ENCODE data around the gene AKAP6. TPM values are rescaled to one million over a fixed set of nuclear protein-coding genes. Genes with fewer than 3 reads are reported as not detected.

The AKAP6 gene
- total and polyA plus RNA-seq, 2 of the 8 experiments (the other 6 are each of a cell fraction or from before 2014, with no cell fraction given): 0.09 to 0.89 TPM

DNA sequence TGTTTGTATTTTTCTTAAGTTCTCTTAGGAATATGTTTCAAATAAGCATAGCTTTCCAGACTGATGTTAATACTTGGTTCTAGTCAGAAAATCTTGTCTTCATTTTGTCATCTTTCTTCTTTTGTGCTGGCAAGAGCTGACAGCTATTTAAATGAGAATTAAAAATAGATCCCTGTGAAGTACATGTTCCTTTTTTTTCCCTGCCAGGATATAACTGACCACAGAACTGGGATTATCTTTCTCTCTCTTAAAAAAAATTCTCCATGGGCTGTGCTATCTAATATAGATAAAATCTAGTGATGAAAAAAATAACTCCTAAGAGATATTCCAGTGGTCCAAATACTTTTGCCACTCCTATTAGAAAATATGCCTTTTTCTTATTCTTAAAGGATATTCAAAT is 163.4 kb downstream of the AKAP6 start:
- POLR2A ChIA-PET (ENCODE audit: partially characterized antibody): no interaction called here
- CTCF ChIA-PET (ENCODE audit: partially characterized antibody): interaction anchor here (1.0 kb wide), 1 partner anchor 15 kb away, joined by 3 read pairs; no protein-coding TSS in a partner anchor
- no peak for TF ChIP-seq POLR2A (IDR thresholded peaks at IDR 0.05; ENCODE audit: control extremely low read depth in 1 of 2, low read depth in 2 of 2, low read length in 2 of 2)
- no peak for TF ChIP-seq EP300 (IDR thresholded peaks at IDR 0.05; ENCODE audit: borderline replicate concordance in 1 of 2, low read depth in 2 of 2, low read length in 2 of 2)
- no peak for TF ChIP-seq TAF7 (optimal IDR thresholded peaks at IDR 0.05; ENCODE audit: borderline replicate concordance, low read depth, low read length)
- no peak for TF ChIP-seq GTF2F1 (IDR thresholded peaks at IDR 0.05; ENCODE audit: borderline replicate concordance, low read depth, low read length)
- no peak for TF ChIP-seq GABPA (IDR thresholded peaks at IDR 0.05; ENCODE audit: borderline replicate concordance, insufficient read depth, low read length)
- no peak for TF ChIP-seq CTBP2 (IDR thresholded peaks at IDR 0.05; ENCODE audit: borderline replicate concordance, insufficient read depth, insufficient read length, low read length)
- TF ChIP-seq CREB1 (IDR thresholded peaks at IDR 0.05): no peak
- TF ChIP-seq NANOG (IDR thresholded peaks at IDR 0.05; ENCODE audit: insufficient read depth, low read depth, low read length, poor library complexity, severe bottlenecking): no peak
- no peak for TF ChIP-seq CEBPB (IDR thresholded peaks at IDR 0.05; ENCODE audit: low read depth, low read length)
- TF ChIP-seq SIN3A (conservative IDR thresholded peaks at IDR 0.05 in 1 of 2, IDR thresholded peaks at IDR 0.05 in 1 of 2; ENCODE audit: low read depth in 1 of 2, low read length in 2 of 2): no peak
- TF ChIP-seq YY1 (IDR thresholded peaks at IDR 0.05; ENCODE audit: low read depth, low read length): no peak
- TF ChIP-seq TCF12 (IDR thresholded peaks at IDR 0.05; ENCODE audit: low read depth, low read length): no peak
- no peak for TF ChIP-seq KDM5A (IDR thresholded peaks at IDR 0.05; ENCODE audit: low read length)
- TF ChIP-seq, protein P1, sequence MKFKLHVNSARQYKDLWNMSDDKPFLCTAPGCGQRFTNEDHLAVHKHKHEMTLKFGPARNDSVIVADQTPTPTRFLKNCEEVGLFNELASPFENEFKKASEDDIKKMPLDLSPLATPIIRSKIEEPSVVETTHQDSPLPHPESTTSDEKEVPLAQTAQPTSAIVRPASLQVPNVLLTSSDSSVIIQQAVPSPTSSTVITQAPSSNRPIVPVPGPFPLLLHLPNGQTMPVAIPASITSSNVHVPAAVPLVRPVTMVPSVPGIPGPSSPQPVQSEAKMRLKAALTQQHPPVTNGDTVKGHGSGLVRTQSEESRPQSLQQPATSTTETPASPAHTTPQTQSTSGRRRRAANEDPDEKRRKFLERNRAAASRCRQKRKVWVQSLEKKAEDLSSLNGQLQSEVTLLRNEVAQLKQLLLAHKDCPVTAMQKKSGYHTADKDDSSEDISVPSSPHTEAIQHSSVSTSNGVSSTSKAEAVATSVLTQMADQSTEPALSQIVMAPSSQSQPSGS (IDR thresholded peaks at IDR 0.05; ENCODE audit: low read length): no peak

More for the DNA sequence above, 163.4 kb downstream of the AKAP6 start:
- H4K20me1 ChIP-seq (replicated peaks in 1 of 2; ENCODE audit: control insufficient read depth in 1 of 2, insufficient read depth in 2 of 2, low read length in 2 of 2): no peaks in the 10 kb centered on the region
- no peak overlapping the region for H2BK20ac ChIP-seq (ENCODE audit: low read length)
- no peak overlapping the region for H3K56ac ChIP-seq (replicated peaks; ENCODE audit: insufficient read length, low read depth, low read length)
- H3K36me3 ChIP-seq (ENCODE audit: control insufficient read depth in 2 of 4, insufficient read depth in 4 of 4, low read length in 3 of 4): no peaks in the 10 kb centered on the region
- no peak overlapping the region for H3K18ac ChIP-seq (ENCODE audit: extremely low read depth, low read length)
- no peaks in the 10 kb centered on the region for H3K79me2 ChIP-seq (ENCODE audit: control insufficient read depth in 1 of 2, insufficient read depth in 2 of 2, low read length in 2 of 2)
- DNase-seq (ENCODE audit: low read depth in 1 of 2, low spot score in 2 of 2) (no peak), FAIRE-seq (no peak)
- no peak overlapping the region for H3K4me3 ChIP-seq (ENCODE audit: extremely low read depth in 1 of 4, insufficient read depth in 2 of 4, low read depth in 3 of 4, low read length in 4 of 4)
- H3K4me1 ChIP-seq (replicated peaks in 1 of 4; ENCODE audit: control insufficient read depth in 3 of 4, insufficient read depth in 4 of 4, low read length in 3 of 4): no peaks in the 10 kb centered on the region
- no peak overlapping the region for H2AK5ac ChIP-seq (ENCODE audit: low read depth, low read length)
- no peak overlapping the region for H4K91ac ChIP-seq (replicated peaks; ENCODE audit: insufficient read length, low read length)
- H3K27ac ChIP-seq (ENCODE audit: low read depth, low read length): no peak overlapping the region
- no peaks in the 10 kb centered on the region for H3K9me3 ChIP-seq (ENCODE audit: insufficient read depth in 2 of 2, low read depth in 1 of 2, low read length in 1 of 2)
- no peaks in the 10 kb centered on the region for H3K23me2 ChIP-seq (ENCODE audit: low read depth, low read length)
- no peak overlapping the region for H2BK120ac ChIP-seq (replicated peaks; ENCODE audit: low read depth, low read length)
- peak overlapping the region in 1 of 4 experiments; percentile 8; a peak in 1 of 7 replicates for H3K9ac ChIP-seq (replicated peaks in 1 of 4; ENCODE audit: extremely low read depth in 1 of 4, low read depth in 3 of 4, low read length in 3 of 4)
- no peaks in the 10 kb centered on the region for H3K27me3 ChIP-seq (replicated peaks in 1 of 4; ENCODE audit: control insufficient read depth in 3 of 4, extremely low read depth in 1 of 4, insufficient read depth in 3 of 4, low read length in 3 of 4)
- no peak overlapping the region for H3K23ac ChIP-seq (ENCODE audit: insufficient read length)
- no peak overlapping the region for H2BK15ac ChIP-seq (ENCODE audit: low read length)
- H2AFZ ChIP-seq (ENCODE audit: low read length): no peak overlapping the region
- no peak overlapping the region for H2BK12ac ChIP-seq (ENCODE audit: low read depth, low read length)
- no peak overlapping the region for H2BK5ac ChIP-seq (ENCODE audit: low read depth, low read length)
- no peak overlapping the region for H3K4me2 ChIP-seq (ENCODE audit: insufficient read depth in 1 of 2, low read depth in 2 of 2, low read length in 2 of 2)
- H3K4ac ChIP-seq (replicated peaks; ENCODE audit: insufficient read length, low read depth, low read length): no peak overlapping the region
- H3K79me1 ChIP-seq (ENCODE audit: low read depth, low read length): no peaks in the 10 kb centered on the region
- H3K14ac ChIP-seq (ENCODE audit: insufficient read length): no peak overlapping the region
- H4K5ac ChIP-seq (ENCODE audit: insufficient read length, low read depth, low read length): no peak overlapping the region
- no peak overlapping the region for H4K8ac ChIP-seq (ENCODE audit: extremely low read depth, insufficient read depth, low read length)
